ENCODE measurements around the gene SERINC5.
A peak's percentile ranks its signal among the peaks of the same experiment; 100 is the strongest.

Gene SERINC5

DNA sequence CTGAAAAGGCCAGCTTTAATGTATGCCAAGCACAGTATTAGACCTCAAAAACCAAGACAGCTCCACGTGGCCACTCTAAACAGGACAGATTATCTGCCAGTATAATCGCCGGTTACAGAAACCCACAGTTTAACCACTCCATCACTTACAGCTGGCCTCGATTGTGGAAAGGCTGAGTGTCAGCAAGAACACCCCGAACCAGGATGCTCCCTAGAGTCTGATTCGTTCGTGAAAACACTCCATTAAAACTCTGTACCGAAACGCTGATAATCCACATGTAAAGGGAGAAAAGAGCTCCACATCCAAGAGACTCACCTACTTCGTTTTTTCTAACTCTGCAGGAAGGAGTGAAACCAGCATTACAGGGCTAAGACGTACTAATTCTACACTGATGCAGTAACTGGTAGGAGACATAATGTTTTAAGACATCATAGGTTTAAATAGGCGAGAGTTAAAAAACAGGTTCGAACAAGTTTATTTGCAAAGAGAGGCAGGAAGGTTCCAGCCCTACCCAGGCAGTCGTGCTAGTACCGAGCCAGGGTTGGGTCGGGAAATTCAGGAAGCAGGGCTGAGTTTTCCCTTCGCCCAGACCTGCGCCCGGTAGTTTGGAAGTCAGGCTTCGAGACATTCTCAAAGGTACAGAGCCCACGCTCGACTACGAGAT lies 949 bp downstream of the SERINC5 start:
- peak; percentile 39 for DNase-seq (ENCODE audit: low spot score)

DNA sequence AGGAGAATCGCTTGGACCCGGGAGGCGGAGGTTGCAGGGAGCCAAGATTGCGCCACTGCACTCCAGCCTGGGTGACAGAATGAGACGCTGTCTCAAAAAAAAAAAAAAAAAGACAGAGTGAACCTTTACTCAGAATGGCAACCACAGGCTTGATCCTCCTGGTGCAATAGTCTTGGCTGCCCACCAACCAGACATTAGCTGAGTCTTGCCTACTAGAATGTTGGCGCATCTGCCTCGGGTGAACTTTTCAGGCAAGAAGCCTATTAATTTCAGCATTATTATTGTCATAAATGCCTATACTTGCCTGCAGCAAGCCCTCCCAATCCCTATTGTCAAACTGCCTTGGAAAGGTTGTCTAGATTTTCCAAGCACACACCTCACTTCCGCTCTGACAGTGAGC lies 4.2 kb downstream of the SERINC5 start:
- peak; percentile 37 for DNase-seq (ENCODE audit: low spot score)

DNA sequence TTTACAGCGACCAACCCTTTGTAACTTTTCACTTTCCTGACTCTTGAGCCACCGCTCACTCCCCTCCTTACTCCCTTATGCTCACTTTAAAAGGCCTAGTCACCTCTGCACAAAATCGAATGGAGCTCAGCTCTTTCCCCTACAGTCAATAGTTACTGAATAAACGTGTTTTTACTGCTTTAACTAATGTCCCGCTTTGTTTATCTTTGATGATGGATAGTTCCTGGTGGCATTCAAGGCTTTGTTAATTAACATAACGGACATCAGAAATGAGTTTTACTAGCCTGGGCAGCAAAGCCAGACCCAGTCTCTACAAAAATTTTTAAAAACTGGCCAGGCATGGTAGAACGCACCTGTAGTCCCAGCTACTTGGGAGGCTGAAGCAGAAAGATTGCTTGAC lies 5.0 kb downstream of the SERINC5 start:
- DNase-seq (ENCODE audit: low spot score): no peak

DNA sequence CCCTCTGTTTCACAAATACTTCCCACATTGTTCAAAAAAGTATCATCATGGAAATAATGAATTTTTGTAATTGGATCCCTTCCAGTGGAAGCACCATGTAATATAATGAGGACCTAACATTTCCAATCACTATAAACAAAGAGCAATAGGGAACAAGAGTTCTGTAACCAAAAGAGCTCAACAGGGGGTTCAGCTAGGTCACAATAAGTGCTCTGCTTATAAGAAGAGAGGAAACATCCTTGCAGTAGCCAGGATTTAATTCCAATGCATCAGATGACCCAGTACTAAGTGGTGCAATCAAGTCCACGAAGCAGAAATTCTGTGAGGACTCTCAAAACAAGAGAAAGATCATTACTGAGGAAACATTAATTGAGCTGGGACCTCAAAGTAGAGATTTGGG lies 5.9 kb downstream of the SERINC5 start:
- DNase-seq (ENCODE audit: low spot score): no peak

DNA sequence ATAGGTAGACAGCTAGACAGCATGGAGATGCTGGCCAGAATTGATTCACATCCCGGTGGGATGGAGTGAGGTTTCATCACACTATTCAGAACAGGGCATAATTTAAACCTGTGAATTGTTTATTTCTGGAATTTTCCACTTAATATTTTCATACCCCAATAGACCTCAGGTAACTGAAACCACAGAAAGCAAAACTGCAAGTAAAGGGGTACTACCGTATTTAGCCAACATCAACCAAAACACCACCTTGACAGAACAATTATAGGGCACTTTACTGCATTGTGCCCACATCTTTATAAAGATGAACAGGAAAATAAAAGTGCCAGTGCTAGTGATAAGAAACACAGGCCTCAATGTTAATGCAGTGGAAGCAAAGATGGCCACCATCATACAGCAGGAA lies 7.5 kb downstream of the SERINC5 start:
- no peak for DNase-seq (ENCODE audit: low spot score)

DNA sequence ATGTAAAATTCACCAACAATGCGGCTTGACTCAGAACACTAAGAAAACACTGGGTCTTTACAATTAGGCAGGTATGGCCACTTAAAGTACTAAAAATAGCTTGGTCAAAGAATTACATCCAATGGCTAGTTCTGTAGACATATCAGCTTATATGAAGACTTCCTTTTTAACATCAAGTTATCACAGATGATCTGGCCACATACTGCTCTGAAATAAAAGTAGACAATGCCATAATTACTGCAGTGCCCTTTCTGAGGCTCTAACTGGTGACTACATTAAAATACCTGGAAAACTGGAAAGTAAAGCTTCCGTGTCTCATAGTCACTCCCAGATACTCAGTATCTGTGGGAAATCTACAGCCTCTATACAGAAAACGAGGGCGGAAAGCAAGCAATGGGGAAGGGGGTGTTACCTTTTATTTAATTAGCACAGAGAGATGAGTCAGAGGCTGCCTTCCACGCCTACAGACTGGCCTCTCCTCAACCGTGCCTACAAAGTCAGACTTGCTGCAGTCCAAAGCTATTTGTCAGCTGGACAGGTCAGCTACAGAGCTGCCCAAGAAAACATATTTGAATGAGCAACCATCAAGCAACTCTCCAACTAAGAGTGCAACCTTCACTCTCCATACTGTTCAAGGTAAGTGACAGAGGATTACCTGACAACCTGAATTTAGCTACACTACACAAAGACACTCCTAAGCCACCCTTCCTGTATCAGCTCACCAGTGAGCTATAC lies 8.7 kb downstream of the SERINC5 start:
- DNase-seq (ENCODE audit: low spot score): peak; percentile 85

DNA sequence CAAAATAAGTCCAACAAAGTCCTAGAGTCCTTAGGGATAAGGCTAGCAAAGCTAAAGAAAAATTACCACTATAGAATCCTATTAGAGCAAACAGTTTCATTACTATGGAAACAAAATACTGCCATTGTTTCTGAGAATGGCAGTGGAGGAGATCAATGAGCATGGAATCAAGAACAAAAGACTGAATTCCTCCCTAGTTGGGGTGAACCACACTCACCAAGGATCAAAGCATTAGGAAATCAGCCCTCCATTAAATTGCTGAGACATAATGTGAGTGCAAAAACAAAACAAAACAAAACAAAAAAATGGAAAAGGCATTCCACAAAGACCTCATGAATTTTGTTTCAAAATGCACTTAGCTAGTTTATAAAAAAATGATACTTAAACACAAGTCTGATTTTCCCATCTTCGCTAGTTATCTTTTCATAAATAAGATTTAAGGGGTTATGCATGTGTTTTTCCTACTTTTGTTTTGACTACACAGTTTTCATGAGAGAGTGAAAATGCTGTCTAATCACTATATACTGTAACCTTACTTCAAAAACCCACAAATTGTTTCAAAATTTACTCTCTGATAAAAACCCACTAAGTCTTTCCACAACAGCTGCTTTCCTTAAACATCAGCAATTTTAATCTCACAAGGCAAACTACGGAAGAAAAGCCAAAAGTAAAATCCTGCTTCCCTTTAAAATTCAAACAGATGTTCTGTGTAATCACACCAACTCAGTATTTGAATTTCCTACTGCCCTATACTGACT lies 9.7 kb downstream of the SERINC5 start:
- DNase-seq (ENCODE audit: low spot score): peak; percentile 65

DNA sequence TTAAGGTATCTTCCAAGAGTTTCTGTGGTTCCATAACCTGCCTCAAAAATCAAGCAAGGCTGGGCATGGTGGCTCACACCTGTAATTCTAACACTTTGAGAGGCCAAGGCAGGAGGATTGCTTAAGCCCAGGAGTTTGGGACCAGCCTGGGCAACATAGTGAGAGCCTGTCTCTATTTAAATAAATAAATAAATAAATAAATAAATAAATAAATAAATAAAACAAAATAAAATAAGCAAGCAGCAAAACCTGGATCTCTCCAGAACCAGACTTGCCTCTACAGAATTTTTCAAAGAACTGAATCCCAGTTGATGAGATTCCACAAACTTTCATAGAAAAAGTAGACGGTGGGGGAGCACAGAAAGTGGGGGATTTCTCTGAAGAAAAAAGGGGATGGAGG lies 12.3 kb downstream of the SERINC5 start:
- DNase-seq (ENCODE audit: low spot score): no peak

DNA sequence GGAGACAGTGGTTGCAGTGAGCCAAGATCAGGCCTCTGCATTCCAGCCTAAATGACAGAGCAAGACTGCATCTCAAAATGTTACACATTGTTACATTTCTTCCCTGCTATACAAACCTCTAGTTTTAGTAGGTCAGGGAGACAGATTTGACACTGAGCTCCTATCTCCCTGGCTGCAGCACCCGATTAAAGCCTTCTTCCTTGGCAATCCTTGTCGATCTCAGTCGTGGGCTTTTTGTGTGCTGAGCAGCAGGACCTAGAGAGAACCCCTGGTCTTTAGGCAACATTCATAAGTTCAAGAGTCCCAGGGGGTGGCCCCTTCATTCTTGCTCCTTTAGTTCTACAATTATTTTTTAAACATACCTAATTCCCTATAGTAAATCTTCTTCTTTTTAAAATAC lies 13.0 kb downstream of the SERINC5 start:
- DNase-seq (ENCODE audit: low spot score): no peak

DNA sequence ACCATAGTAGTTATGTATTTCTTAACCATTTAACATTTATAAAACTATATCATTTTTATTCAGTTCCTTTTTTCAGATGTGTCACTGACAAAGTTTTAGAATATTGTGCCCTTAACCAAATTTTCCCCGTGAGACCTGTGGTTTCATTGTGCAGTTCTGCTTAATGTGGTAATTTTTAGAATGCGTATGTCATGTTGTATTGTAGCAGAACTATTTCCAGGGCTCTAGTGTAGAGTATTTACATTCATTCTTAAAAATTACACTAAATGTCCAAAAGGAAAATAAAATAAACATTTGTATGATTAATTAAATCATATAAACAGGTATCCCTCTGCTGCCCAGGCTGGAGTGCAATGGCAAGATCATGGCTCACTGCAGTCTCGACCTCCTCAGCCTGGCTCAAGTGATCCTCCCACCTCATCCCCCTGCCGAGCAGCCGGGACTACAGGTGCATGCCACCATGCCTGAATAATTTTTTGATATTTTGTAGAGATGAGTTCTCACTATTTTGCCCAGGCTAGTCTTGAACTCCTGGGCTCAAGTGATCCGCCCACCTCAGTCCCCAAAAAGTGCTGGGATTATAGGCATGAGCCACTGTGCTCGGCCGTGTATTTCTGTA lies 15.4 kb downstream of the SERINC5 start:
- DNase-seq (ENCODE audit: low spot score): no peak

DNA sequence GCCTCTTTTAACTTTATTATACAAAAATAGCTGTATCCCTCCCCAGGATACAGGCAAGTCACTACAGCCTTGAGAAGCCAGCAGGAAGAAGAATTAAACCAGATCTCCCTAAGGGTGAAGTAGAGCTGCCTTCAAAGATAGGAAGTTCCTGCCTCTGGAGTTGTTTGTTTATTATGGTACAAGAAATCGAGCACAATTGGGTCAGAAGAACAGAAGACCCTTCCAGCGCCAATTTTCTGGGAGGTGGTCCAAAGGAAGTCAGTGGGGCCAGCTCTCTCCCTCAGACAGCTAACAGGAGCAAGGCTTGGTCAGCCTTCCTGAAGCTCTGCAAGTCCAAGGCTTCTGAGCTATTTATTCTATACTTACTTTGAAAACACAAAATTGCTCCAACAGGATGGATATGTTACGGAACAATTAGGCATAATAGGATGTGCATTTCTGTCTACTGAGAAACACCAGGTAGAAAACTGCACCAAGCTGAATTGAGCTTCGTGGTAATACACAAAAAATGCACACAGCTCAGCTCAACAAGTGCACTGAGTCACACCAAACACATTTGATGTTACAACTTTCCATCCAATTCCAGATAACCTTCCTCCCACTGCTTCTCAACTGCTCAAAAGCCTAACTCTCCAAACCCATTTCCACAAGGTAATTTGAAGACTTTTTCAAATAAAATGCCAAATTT lies 16.0 kb downstream of the SERINC5 start:
- peak; percentile 30 for DNase-seq (ENCODE audit: low spot score)

DNA sequence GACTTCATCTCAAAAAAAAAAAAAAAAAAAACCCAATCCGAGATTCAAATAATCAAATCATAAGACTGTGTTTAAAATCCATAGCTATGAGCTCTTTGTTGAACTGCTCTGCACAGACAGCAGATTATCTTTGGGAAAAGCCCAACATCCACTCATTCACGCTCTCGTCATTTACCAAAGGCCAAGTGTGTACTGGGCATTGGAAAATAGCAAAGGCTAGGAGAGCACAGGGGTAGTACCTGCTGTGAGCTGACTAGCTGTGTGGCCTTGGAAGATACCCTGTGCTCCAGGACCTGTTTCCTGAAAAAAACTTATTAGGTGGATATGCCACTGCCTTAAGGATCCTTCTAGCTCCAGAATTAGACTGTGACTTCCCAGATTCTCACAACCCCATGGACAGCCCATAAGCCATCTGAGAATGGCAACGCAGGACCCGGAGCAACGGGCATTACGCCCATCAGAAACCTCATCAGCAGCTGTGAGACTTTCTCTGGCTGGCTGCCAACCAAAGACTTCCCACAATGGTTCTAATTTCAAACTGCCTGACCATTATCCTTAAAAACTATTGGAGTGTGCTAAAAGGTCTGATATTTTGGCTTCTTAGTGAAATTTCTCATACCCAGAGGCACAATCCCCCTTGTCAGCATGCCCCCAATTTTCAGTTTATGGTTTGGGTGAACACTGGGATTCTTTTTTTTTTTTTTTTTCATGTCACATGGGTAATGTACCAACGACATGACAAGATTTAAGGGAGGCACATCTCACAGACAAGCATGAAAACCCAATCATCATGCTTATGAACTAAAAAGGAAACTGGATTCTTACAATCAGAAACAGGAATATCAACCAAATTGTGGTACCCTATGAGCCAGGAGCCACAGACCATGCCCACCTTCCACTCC lies 16.8 kb downstream of the SERINC5 start:
- peak; percentile 57 for DNase-seq (ENCODE audit: low spot score)

DNA sequence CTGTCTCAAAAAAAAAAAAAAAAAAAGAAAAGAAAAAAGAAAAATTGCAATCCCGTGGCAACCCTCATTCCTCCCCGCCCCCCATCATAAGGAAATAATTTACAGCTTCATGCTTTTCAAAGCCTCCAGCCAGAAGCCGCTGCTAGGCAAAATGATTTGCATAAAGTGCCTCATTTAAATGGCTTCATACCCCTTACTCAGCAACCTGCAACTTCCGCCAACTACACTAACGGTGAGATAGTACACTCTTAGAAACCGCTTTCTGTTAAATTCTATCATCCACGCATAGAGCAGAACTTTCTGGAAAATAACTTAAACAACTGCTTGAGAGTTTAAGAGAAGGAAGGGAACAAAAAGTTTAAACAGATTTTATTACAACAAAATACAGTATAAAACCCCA lies 17.8 kb downstream of the SERINC5 start:
- DNase-seq (ENCODE audit: low spot score): no peak

DNA sequence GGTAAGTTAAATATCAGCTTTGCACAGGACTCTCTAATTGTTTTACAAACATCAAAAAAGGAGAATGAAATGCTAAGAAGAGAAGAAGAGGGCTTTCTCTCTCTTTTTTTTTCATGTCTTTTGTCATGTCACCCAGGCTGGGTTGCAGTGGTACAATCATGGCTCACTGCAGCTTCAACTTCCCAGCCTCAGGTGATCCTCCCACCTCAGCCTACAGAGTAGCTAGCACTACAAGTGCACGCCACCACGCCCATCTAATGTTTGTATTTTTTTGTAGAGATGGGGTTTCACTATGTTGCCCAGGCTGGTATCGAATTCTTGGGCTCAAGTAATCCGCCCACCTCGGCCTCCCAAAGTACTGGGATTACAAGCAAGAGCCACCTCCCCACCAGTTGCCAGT lies 18.6 kb downstream of the SERINC5 start:
- no peak for DNase-seq (ENCODE audit: low spot score)

DNA sequence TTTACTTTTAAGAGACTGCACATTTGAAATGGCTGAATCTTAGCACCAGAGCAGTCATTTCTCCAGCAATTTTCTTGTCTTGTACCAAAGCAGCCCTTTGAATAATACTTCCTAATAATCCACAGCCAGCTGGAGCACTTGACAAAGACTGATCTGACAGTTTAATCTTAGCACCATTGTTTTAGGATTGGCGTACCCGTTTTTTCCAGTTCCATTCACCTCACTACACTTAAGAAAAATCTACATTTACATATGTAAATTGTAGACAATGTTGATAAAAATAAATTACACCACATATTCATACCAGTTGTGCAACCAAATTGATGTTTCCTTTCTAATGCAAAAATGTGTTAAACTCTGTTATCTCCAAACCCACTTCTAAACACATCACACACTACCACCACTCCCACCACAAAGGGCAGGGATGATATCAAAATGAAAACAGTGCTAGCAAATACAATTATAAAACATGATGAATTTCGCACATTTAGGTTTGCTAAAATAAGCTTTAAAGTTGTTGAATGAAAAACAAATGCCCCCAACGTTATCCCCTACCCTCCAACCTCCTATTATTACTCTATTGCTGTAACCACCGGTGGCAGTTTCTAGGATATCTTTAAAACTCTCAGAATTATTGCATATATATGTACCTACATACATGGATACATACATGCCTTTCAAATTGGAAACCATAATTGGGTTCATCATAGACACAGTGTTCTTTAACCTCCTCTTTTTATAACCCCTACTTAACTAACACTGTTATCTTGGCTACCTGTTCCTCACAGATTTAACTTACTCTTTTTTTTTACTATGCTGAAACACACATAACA lies 21.5 kb downstream of the SERINC5 start:
- DNase-seq (ENCODE audit: low spot score): no peak

DNA sequence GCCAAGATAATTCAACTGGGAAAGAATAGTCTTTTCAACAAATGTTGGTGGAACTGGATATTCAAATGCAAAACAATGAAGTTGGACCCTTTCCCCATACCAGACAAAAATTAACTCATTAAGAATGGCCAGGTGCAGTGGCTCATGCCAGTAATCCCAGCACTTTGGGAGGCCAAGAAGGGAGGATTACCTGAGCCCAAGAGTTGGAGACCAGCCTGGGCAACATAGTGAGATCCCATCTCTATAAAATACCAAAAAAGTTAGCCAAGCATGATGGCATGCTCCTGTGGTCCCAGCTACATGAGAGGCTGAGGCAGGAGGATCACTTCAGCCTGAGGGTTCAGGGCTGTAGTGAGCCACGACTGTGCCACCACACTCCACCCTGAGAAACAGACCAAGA lies 24.2 kb downstream of the SERINC5 start:
- DNase-seq (ENCODE audit: low spot score): no peak

DNA sequence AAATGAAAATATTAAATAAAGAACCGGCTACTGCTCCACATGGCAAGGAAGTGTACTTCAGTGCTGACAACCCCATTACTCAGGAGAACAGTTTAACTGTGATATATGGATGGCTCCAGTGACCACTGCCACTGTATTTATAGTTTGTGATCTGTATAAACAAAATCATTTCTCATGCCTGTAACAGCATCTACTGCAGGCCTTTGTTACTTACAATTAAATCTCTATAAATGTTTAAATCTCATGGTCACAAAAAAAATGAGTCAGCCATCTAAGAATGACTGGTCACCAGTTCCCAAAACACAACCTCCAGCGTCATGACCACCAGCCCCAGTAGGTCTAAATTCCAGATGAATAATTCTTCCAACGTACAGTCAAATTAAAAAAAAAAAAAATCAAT lies 24.6 kb downstream of the SERINC5 start:
- peak; percentile 51 for DNase-seq (ENCODE audit: low spot score)

DNA sequence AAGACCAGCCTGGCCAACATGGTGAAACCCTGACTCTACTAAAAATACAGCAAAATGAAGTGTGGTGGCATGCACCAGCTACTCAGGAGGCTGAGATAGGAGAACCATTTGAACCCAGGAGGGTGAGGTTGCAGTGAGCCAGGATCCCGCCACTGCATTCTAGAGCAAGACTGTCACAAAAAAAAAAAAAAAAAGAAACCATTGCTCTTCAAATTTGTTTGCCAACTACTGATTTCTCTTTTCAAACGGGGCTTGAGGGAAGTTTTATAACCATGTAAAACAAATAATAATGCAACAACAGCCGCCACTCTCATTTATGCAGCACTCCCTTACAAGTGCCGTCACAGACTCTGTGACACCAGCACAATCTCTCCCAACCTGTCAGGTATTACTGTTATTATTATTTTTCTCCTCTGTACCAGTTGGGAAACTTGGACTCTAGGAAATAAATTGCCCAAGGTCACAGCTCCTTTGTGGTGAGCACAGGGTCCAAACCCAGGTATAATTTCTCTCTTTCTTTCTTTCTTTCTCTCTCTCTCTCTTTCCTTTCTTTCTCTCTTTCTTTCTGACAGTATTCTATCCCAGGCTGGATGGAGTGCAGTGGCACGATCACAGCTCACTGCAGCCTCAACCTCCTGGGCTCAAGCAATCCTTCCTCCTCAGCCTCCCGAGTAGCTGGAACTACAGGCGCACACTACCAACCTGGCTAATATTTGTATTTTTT lies 25.4 kb downstream of the SERINC5 start:
- DNase-seq (ENCODE audit: low spot score): no peak

DNA sequence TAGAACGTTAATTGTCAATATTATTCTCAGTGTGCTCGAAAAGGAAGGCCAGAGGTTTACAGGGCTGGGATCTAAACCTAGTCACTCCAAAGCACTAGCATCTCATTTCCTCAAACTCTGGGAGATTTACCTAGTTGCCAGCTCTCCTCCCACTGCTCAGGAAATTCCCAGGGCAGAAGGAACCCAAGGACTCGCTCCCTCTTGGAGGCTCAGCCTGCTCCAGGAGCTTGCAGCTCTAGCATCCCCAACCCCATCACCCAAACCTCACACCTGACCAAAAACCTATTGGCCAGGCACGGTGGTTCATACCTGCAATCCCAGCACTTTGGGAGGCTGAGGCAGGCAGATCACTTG lies 26.0 kb downstream of the SERINC5 start:
- DNase-seq (ENCODE audit: low spot score): no peak
